ENCODE data around the gene ACTL6B. TPM values are rescaled to one million over a fixed set of nuclear protein-coding genes. Genes with fewer than 3 reads are reported as not detected.

The ACTL6B gene
- total and polyA plus RNA-seq, 9 of the 15 experiments (the other 6 are each of a cell fraction or from before 2014, with no cell fraction given): not detected

DNA sequence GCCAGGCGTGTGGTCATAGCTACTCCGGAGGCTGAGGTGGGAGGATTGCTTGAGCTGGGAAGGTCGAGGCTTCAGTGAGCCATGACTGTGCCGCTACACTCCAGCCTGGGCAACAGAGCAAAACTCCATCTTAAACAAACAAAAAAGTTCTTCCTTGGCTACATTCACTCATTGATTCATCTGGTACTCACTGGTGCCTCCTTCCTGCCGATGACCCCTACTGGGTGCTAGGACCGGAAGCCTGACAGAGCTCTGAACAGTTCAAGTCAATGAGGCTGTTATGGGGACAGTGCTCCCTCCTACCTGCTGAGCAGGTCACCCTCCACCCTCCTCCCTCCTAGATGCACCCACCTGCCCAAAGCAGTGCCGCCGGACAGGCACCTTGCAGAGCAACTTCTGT is 49.1 kb downstream of the ACTL6B start:
- H4K20me1 ChIP-seq (replicated peaks; ENCODE audit: control insufficient read depth, insufficient read depth, low read length): no peaks in the 10 kb centered on the region
- no peak overlapping the region for H3K27ac ChIP-seq (ENCODE audit: extremely low read depth, low read depth, low read length)
- BruUV-seq (replicated peaks): no TSS peak
- H3K4me1 ChIP-seq (replicated peaks in 1 of 2; ENCODE audit: control insufficient read depth in 2 of 2, insufficient read depth in 2 of 2, low read length in 2 of 2): peaks cover 32 to 51% of the 10 kb centered on the region in 2 experiments
- H3K9ac ChIP-seq (ENCODE audit: insufficient read depth in 1 of 2, low read depth in 2 of 2, low read length in 2 of 2): peak overlapping the region in 1 of 2 experiments; percentile 63; a peak in 1 of 4 replicates
- H3K4me2 ChIP-seq (ENCODE audit: insufficient read depth, low read length): no peak overlapping the region
- WGBS (ENCODE audit: insufficient coverage, low coverage, missing lambda C conversion rate): 77% methylated on average over 7 of the region's 8 CpGs
- no peak overlapping the region for H2AFZ ChIP-seq (ENCODE audit: low read depth, low read length)
- intact Hi-C loops (cut with micrococcal nuclease) (no loop called here), in situ Hi-C loops (cut with MboI) (no loop called here)
- H3K9me1 ChIP-seq (ENCODE audit: control insufficient read depth, insufficient read depth, low read length): peaks cover 4% of the 10 kb centered on the region
- no peaks in the 10 kb centered on the region for H3K27me3 ChIP-seq (ENCODE audit: control insufficient read depth in 2 of 2, insufficient read depth in 2 of 2, low read length in 2 of 2)
- TF ChIP-seq SLC30A9 (CRISPR knock-in tag; IDR thresholded peaks at IDR 0.05) (no peak), ZNF384 (IDR thresholded peaks at IDR 0.05; ENCODE audit: low read depth, low read length) (0 out of 2 replicates have a peak, but pooled peaks have one; percentile 9), ZNF165 (CRISPR knock-in tag; IDR thresholded peaks at IDR 0.05; ENCODE audit: borderline replicate concordance) (no peak), ZKSCAN1 (IDR thresholded peaks at IDR 0.05; ENCODE audit: low read depth, low read length) (peak; percentile 70; the same call in 1 of the 2 replicates), MTF1 (CRISPR knock-in tag; IDR thresholded peaks at IDR 0.05; ENCODE audit: borderline replicate concordance) (no peak), ZNF445 (CRISPR knock-in tag; IDR thresholded peaks at IDR 0.05; ENCODE audit: low read depth) (no peak)
- peaks cover 5% of the 10 kb centered on the region; the same call in 1 of the 3 replicates for H3K79me2 ChIP-seq (ENCODE audit: control insufficient read depth, insufficient read depth, low read length)
- H3K36me3 ChIP-seq (ENCODE audit: control insufficient read depth, insufficient read depth, low read length): no peaks in the 10 kb centered on the region
- DNase-seq (ENCODE audit: extremely low read depth in 1 of 4, low spot score in 3 of 4) (no peak), ATAC-seq (no peak), FAIRE-seq (no peak)
- CTCF ChIA-PET (ENCODE audit: low intra/inter-chr PET ratio): interaction anchor here (1.0 kb wide), 1 partner anchor 84 kb away, joined by 3 read pairs; no protein-coding TSS in a partner anchor
- POLR2A ChIA-PET: interaction anchor here (0.6 to 0.8 kb wide), 3 partner anchors 22 to 135 kb away, joined by 3 to 4 read pairs (median 3); no protein-coding TSS in a partner anchor
- no peak overlapping the region for H3K4me3 ChIP-seq
- H3K9me3 ChIP-seq (replicated peaks; ENCODE audit: control insufficient read depth, insufficient read depth, low read depth, low read length): no peaks in the 10 kb centered on the region

Data from K562 (cell line).